NCI-H2196 treated with DMSO at 0.1 percent for 48 hours (cell line): ENCODE measurements around the gene ALOX12.
"Not testable (repeated sequence)": the region's sequence is repeated elsewhere in the genome, so short reads cannot be mapped to it uniquely, and the experiment has no call there.

ENCODE experiments used
- DNase-seq: peaks from one replicate; lab custom pipeline; 2025; ENCODE audit not compliant: unreplicated experiment; lab: John Stamatoyannopoulos, UW

Gene ALOX12, protein sequence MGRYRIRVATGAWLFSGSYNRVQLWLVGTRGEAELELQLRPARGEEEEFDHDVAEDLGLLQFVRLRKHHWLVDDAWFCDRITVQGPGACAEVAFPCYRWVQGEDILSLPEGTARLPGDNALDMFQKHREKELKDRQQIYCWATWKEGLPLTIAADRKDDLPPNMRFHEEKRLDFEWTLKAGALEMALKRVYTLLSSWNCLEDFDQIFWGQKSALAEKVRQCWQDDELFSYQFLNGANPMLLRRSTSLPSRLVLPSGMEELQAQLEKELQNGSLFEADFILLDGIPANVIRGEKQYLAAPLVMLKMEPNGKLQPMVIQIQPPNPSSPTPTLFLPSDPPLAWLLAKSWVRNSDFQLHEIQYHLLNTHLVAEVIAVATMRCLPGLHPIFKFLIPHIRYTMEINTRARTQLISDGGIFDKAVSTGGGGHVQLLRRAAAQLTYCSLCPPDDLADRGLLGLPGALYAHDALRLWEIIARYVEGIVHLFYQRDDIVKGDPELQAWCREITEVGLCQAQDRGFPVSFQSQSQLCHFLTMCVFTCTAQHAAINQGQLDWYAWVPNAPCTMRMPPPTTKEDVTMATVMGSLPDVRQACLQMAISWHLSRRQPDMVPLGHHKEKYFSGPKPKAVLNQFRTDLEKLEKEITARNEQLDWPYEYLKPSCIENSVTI

DNA sequence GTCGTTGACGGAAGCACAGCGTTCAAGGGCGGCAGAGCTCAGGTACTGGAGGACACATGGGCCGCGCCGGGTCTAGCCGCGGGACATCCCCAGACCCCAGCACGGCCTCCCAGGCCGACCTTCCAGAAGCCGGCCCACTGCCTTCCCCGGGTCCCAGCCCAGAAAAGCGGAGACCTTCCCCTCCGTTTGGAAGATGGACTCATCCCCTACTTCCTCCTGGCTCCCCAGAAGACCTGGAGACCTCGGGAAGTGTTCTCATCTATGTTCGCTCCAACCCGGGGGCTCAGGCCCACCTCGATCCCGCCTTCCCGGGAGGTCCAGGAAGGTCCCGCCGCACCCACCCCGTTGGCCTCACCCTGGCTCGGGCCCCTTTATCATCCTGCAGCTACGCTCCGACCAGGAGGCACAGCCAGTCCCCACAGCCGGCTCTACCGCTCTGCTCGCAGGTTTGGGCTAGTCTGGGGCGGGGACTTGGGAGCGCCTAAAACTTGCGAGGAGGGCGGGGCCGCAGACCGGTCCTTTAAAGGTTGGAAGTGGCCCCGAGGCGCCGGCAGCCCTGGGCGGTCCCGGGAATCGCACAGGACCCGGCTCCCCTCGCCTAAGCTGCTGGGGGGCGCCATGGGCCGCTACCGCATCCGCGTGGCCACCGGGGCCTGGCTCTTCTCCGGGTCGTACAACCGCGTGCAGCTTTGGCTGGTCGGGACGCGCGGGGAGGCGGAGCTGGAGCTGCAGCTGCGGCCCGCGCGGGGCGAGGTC is at the start of gene ALOX12:
Gene ALOX12, plus strand, starts transcription at position 550 of the 756 bp plus-strand sequence. Its CDS starts 69 bp downstream, at position 619.
- no peak for DNase-seq

DNA sequence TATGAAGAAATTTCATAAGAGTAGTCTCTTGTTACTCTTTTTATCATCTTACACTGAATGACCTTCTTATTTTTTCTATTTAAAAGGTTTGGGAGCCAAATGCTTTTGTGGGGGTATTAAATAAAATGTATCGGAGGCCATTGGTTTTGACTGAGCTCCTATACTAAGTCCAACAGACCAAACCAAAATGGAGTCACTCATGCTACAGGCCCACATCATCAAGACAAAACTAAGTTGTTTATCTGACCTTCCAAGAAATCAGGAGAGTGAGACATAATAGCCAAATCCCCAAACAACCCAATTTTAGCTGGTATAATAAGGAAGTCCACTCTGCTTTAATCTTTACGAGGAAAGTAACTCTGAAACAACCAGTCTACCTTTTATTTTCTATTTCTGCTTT is 48.1 kb upstream of the ALOX12 start:
- DNase-seq = no peak

DNA sequence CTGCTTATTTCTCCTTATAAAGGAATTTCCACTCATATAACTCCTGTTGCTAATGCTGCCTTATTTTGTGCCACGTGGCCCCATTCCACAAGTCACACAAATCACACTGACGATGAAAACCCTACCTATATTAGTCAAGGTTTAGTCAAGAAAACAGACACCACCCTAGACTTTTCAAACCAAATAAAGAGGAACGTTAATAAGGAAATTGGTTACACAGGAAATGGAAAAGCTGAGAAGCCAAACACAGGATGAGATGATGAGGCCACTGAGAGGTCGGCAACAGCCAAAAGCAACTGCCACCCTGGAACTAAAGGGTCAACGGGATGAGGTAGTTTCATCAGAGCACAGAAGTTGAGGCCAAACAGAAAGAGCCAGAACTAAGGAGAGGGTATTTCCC is 47.3 kb upstream of the ALOX12 start:
- no peak for DNase-seq

DNA sequence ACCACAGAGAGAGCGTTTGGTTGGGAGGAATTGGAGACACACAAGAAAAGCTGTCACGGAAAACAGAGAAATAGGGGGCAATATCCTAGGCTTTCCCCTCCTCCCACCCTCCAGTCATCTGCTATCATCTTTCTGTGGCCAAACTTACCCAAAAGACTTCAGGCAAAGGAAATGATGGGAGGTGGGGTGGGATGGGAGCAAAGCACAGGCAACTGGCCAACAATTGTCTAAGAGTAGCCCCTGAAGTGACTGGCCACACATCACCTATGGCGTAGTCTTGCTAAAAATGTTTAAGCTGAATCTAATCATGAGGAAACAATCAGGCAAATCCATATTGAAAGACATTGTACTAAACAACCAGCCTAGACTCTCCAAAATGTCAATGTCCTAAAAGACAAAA is 46.9 kb upstream of the ALOX12 start:
- DNase-seq = no peak

DNA sequence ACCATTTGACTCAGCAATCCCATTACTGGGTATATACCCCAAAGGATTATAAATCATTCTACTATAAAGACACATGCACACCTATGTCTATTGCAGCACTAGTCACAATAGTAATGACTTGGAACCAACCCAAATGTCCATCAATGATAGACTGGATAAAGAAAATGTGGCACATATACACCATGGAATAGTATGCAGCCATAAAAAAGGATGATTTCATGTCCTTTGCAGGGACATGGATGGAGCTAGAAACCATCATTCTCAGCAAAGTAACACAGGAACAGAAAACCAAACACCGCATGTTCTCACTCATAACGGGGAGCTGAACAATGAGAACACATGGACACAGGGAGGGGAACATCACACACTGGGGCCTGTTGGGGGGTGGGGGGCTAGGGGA is 44.9 kb upstream of the ALOX12 start:
- DNase-seq = not testable (repeated sequence)

DNA sequence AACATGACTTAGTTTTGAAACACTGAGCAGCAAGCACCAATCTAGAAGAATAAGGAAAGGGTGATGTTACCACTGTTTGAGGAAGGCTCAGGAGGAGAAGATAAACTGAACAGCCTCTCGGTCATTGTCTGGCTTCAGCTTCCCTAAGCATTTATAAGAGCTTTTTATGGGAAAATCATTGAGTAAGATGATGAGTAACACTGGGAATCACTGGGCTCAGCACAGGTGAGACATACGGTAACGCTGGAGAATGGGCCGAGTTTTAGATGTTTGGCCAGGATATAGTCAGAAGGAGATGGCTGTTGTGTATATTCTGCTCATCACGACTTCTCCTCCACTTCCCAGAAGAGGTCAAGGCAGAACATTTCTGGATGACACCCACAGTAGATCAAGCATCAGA is 42.2 kb upstream of the ALOX12 start:
- no peak for DNase-seq

DNA sequence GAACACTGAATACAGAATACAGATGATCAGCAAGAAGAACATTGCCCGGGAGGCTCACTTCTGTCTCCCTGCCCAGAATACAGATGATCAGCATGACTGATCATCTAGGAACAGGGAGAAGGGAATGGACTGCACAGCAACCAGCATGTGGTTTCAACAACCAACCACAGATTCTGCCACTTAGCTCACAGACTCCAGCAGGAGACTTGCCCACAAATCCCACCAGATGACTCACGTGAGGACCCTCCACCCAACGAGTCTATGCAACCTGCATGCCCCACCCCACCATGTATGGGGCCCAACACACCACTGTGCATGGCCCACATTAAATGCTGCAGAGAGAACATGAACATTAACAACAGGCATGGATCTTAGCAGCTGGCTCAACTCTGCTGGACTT is 36.1 kb upstream of the ALOX12 start:
- no peak for DNase-seq

DNA sequence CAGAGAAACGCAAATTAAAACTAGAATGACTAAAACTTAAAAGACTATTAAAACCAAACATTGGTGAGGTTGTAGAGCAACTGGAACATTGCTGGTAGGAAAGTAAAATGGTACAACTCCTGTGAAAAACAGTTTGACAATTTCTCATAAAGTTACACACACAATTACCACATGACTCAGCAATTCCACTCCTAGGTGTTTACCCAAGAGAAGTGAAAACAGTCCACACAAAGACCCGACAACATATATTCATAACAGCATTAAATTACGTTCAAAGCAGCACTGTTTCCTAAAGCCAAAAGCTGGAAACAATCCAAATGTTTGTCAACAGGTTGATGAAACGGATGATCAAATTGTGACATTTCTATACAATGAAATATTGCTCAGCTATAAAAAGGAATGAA is 26.5 kb upstream of the ALOX12 start:
- no peak for DNase-seq

DNA sequence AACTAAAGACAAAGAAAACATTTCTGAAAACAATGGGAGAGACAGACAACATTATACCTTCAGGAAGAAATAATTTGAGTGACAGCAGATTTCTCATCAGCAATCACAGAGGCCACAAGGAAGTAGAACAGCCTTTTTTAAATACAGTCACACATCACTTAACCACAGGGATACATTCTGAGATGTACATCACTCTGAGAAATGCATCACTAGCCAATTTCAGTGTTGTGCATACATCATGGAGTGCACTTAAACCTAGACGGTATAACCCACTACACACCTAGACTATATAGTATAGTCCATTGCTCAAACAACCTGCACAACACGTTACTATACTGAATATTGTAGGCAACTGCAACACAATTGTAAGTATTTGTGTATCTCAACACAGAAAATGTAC is 24.9 kb upstream of the ALOX12 start:
- no peak for DNase-seq

DNA sequence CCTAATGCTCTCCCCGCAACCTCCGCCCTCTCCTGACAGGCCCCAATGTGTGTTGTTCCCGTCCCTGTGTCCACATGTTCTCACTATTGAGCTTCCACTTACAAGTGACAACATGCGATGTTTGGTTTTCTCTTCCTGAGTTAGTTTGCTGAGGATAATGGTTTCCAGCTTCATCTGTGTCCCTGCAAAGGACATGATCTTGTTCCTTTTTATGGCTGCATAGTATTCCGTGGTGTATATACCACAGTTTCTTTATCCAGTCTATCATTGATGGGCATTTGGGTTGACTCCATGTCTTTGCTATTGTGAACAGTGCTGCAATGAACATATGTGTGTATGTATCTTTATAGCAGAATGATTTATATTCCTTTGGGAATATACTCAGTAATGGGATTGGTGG is 16.4 kb upstream of the ALOX12 start:
- DNase-seq = not testable (repeated sequence)

DNA sequence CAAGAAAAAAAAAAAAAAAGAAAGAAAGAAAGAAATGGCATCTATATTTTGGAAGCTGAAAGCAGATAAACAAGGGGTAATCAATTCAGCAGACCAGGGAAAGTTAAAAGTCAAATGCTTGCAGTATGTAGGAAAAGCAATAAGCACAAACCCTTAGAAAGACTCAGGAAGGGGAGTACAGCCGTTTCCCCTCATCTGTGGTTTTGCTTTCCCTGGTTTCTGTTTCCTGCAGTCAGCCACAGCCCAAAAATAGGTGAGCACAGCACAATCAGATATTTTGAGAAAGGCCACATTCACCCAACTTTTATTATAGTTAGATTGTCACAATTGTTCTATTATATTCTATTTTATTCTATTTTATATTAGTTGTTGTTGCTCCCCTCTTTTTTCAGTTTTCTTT is 14.4 kb upstream of the ALOX12 start:
- no peak for DNase-seq

DNA sequence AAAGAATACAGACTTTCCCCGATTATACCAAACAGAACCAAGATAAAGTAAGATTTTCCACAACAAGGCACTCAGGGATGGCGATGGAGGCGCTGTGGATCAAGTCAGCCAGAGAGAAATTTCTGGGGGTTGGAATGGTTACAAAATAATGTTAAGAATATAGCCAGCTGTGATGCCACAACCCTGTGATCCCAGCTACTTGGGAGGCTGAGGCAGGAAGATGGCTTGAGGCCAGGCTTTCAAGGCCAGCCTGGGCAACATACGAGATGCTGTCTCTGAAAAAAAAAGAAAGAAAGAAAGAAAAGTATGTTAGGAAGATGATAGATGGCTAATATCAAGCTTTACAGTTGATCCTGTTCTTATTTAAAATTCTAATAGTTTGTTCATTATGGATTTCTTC is 10.6 kb upstream of the ALOX12 start:
- DNase-seq = no peak

DNA sequence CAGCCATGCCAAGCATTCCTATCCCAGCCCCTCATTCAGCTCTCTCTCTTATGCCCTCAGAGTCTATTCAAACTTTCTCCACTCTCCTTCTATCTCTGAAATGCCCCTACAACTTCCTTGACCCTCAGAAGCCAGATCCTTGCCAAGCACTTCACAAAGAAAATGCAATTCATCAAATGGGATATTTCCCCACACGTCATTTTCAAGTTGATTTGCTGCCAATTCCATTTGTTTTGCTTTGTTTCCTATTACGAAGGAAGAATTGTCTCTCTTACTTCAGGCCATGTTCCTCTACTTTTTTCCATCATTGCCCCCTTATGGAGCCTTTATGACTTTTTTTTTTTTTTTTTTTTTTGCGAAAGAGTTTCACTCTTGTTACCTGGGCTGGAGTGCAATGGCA is 9.2 kb upstream of the ALOX12 start:
- no peak for DNase-seq

DNA sequence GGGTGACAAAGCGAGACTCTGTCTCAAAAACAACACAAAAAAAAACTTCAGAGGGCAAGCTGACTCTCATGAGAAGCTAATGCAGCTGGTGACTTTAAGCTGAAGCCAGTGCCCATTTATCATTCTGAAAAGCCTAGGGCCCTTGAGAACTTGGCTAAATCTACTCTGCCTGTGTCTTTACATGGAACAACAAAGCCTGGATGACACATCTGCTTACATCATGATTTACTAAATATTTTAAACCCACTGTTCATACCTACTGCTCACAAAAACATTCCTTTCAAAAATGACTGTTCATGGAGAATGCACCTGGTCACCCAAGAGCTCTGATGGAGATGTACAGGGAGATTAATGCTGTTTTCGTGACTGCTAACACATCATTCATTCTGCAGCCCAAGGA is 6.1 kb upstream of the ALOX12 start:
- no peak for DNase-seq

DNA sequence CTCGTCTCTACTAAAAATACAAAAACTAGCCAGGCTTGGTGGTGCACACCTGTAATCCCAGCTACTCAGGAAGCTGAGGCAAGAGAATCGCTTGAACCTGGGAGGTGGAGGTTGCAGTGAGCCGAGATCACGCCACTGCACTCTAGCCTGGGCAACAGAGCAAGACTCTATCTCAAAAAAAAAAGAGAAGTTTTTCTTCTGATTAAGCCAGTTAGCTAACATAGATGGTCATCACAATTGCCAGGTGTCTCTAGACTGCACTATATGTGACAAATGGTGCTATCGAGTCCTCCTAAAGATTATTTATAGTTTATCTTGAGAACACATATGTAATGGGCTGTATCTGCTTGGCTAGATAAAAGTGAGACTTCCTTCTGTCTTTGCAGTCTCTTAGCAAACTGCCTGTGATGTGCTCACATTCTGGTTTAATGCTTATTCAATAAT is 2.2 kb upstream of the ALOX12 start:
- not testable (repeated sequence) for DNase-seq

DNA sequence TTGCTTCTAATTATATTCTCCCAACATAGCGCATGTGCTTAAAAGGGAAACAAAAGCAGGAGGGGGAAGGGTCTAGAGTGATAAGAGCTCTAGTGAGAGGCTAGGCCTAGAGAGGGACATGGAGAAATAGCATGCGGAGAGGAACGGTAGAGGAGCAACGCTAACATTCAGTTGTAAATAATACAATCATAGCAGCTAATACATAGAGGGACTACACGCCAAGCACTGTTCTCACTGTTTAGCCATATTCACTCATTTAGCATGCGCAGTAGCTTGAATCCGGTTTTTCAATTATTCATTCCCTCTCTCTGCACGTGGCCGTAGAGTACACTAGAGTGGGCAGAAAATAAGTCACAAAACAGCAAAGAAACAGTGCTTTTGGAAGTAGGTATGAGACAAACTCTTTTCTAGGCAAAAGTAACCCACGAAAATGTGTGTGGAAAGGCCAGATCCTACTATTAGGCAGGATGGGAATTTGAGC is 1.7 kb upstream of the ALOX12 start:
- no peak for DNase-seq

DNA sequence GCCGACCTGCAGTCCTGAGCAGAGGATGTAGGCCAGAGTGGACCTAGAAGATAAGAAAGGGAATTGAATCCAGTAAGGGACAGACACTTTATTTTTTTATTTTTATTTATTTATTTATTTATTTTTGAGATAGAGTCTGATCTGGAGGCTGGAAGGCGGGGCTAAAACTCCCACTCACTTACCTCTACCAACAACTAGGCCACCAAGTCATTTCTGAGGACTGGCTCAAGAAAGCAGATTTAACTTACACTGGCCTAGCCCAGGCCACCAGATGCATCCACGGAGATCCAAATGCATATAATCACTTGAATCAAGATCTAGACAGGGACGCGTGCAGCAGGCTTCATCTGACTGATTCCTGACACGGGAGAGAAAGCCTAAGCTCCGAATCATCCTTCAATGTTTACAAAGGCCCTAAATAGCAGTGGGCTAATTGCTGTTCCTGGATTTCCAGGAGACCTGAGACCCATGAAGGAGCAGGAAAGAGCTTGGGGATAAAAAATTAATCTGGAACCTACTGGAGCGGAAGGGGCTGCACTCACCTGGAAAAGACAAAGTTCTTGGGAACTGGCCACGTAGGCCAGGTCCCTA is 1.1 kb upstream of the ALOX12 start:
- no peak for DNase-seq

DNA sequence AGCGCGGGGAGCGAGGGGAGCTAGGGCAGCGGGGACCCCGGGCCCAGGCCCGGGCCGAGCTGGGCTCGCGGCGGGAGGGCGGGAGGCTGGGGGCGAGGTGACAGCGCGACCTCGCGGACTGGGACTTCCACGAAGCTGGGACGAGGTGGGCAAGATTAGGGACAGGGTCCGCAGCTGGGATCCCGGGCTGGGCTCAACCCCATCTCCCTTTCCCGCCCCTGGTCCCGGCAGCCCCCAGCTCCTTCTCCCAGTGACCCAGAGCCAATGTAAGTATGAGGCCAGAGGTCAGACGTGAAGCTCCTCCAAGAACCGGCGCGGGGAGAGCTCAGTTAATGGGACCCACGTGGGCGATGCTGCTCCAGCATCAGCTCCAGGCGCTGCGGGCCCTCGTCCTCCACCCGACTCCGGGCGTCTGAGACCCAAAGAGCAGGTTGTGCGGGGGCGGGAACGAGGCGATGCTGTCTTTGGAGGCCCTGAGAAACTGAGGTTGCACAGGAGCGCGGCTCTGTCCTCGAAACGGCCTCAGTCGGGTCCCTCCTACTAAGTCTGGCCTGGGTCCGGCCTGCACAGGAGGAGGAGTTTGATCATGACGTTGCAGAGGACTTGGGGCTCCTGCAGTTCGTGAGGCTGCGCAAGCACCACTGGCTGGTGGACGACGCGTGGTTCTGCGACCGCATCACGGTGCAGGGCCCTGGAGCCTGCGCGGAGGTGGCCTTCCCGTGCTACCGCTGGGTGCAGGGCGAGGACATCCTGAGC is 585 bp downstream of the ALOX12 start:
- no peak for DNase-seq

DNA sequence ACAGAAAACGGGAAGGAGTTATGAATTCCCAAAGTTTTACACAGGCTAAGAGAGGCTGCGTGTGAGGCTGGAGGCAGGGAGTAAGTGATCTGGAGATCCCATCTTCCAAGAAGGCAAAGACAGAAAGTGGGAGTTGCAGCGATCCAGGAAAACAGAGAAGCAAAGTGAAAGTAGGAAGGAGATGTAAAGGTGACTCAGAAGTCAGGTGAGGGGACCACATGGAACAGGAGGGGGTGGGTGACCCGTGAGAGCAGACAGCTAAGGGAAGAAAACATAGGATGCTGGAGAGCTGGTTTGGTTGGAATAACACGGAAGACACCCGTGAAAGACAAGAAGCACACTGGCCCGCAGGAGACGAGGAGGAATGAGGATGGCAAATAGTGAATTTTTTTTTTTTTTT is 1.3 kb downstream of the ALOX12 start:
- no peak for DNase-seq

DNA sequence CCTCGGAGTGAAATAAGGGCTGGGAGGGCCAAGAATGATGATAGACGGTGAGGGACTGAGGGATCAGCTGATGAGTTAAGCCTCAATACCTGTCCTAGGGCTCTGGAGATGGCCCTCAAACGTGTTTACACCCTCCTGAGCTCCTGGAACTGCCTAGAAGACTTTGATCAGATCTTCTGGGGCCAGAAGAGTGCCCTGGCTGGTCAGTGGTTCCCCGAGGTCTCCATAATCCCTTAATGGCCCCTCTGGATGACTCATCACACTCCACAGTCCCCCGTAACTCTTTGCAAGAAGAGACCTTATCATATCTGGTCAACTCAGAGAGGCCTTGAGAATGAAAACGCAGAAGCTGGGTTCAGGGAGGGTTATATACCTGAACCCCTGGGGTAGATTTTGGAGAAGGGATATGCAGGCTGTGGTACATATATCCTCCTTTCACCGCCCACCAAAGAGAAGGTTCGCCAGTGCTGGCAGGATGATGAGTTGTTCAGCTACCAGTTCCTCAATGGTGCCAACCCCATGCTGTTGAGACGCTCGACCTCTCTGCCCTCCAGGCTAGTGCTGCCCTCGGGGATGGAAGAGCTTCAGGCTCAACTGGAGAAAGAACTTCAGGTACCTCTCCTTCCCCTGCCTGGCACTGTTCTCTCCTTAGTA is 3.1 kb downstream of the ALOX12 start:
- DNase-seq = no peak
